NK-92 (cell line): ENCODE measurements around the gene FRMD4B.

Experiments used
- DNase-seq: peaks from one replicate; lab custom pipeline; 2025; ENCODE audit not compliant: unreplicated experiment; lab: John Stamatoyannopoulos, UW

FRMD4B gene

DNA sequence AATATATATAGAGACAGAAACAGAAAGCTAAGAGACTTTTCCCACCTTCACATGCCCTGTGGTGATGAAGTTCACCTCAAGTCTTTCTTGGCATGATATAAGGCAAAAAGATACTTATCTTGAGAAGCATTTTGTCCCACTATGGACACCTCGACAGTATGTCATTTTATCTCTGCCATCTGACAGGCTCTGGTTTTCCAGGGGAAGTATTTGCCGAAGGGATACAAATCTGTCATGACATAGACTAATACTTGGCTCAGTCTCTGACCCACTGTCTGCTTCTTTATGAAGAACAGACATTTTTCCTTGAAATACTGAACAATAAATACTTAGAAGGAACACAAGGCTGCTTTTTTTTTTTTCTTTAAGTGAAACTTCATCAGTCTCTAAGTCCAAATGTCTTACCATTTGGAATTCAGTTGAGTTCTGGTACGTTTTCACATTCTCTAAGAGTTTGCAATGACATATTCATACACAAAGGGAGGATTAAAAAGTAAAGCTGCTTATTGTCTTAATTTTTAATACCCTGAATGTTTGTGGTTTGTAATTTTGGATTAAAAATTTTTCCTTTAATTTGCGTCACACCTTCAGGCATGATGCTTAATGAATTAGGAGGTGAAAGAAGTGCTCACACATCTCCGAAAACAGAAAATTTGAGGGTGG is 175.7 kb downstream of the FRMD4B start:
- DNase-seq: no peak

GRCh38 chr3:69209413-69209812 is 176.5 kb downstream of the FRMD4B start:
- DNase-seq: no peak

- no peak for DNase-seq
These were observed 178.9 kb downstream of the FRMD4B start for GRCh38 chr3:69207031-69207430.

DNA sequence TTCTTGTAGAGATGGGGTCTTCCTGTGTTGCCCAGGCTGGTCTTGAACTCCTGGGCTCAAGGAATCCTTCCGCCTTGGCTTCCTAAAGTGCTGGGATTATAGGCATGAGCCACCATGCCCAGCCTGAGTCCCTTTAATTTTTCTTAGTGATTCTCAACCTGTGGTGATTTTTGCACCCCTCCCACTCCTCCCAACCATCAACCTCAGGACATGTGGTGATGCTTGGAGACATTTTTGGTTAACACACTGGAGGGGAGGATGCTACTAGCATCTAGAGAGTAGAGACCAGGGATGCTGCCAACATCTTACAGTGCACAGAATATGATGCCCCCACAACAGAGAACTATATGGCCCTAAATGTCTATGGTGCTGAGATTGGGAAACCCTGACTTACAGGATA is 180.5 kb downstream of the FRMD4B start:
- no peak for DNase-seq

DNA sequence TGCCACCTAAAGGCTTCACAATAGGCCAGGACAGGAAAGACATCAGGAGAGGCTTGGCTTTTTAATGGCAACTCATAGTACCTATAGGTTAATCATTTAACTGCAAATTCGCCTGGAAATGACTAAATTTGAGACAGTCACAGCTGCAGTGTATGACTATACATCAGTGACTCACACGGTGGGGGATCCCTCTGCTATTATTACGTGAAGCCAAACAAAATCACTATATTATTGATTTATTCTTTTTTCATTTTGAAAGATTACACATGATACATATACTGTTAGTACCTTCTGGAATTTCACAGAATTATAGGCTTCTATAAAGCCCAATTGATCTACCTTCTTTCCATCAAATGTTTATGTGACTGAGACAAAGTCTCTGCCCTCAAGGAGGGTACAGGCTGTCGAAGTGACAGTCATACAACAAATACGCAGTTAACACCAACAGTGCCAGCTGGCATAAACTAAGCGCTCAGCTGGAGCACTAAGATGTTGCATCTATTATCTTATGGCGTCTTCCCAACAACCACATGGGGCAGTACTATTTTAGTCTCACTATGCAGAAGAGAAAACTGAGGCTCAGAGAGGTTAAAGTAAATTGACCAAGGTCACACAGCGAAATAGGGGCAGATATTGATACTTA is 181.5 kb downstream of the FRMD4B start:
- no peak for DNase-seq

DNA sequence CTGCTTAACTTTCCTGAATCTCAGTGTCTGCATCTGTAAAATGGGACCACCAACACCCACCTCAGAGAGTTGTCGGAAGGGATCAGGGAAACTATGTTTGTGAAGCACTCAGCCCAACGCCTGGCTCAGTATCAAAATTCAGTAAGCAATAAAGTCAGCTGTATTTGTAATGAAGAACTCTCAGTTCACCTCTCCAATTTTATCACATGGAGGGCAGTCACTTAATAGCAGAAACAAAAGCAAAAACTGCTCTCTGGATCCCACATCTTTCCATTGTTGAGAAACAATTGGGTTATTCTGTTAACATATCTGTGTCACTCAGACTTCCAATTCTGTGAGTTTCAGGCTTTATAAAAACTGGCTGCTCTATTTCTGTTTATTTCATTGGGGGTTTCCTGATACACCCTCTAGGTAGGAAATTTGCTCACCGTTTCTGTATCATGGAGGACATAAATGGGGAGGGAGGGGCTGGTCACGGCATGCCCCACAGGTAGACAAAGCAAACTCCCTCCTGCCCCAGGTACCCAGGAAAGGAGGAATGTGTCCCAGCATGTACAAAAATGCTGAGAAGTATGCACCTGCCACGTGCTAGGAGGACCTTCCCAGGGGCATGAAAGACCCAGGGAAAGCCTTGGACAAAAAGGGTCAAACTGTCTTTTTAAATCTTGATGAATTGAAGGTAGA is 182.1 kb downstream of the FRMD4B start:
- no peak for DNase-seq

GRCh38 chr3:69201658-69202057 is 184.2 kb downstream of the FRMD4B start:
- no peak for DNase-seq

DNA sequence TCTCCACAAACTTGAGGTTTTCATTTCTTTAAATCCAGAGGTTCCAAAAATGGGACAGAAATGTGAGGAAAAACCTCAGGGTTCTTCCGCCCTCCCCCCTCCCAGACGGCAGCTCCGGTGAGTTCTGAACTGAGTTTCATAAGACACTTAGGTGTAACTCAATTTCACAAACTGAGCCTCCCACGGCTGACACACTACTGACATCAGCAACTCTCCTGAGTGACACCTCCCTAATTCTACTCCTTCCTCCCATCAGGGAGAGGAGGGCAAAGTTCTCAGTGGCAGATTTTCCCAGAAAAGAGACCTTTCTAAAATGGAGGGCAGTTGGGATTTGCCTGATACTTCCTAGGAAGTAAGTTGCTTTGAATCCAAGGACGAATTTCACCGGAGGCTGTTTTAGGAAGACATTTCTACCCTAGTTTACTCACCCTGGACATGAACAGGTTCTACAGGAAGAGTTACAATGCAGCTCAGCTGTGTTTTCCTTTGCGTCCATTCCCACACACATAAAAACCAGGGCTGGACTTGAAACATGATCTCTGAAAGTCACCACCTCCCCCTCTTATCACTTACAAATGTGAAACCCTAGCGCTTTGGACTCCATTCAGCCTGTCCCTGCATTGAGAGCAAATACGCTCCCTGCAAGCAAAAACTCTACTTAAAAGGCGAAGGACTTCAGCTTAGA is 185.4 kb downstream of the FRMD4B start:
- DNase-seq: no peak

DNA sequence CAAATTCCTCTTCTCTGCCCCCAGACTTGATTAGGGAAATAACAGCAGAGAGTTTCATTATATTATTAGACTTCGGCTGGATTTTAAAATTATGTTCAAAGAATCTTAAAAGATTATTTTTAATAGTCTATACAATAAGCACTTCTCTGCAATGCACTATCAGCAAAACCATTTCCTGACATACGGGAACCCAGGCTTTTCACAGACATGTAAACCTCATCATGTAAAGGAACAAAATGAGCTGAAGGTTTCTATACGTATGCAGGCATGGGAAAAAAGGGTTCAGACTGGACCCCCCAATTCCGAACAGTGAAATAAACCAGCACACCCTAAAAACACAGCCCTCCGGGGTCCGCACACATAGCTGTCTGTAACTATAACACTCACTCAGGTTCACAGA is 185.9 kb downstream of the FRMD4B start:
- DNase-seq: no peak

GRCh38 chr3:69197922-69198530 is 187.9 kb downstream of the FRMD4B start:
- no peak for DNase-seq

DNA sequence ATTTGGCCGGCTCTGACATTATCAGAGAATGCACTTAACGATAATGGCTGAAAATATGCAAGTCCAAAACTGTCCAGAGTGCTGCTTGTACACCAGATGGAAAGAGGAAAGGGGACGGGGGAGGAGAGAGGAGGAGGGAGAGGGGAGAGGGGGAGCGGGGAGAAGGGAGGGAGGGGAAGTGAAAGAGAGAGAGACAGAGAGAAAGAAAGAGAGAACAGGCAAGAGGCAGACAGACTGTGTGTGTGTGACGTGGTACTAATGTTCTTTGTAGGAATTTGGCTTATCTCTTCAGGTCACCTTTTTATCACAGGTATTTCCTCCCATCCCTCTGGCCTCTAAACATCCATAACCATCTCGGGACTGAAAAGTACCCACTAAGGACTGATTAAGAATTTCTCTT is 188.4 kb downstream of the FRMD4B start:
- DNase-seq: no peak

DNA sequence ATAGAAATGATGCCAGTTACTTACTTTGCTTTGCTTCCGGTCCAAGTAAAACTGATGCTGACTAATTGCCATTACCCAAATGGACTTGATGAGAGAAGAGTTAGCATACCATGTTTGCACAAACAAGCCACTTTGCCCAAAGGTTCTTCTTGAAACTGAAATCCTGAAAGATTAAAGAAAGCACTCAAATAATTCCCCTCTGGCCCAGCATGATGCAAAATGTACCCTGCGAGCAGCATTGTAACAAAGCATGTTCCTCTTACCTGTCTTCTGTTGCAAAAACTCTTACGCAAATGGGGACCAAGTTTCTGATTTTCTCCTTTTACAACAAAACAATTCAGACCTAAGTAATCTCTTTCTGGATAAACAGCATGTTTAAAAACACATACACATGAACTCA is 189.0 kb downstream of the FRMD4B start:
- DNase-seq: no peak

DNA sequence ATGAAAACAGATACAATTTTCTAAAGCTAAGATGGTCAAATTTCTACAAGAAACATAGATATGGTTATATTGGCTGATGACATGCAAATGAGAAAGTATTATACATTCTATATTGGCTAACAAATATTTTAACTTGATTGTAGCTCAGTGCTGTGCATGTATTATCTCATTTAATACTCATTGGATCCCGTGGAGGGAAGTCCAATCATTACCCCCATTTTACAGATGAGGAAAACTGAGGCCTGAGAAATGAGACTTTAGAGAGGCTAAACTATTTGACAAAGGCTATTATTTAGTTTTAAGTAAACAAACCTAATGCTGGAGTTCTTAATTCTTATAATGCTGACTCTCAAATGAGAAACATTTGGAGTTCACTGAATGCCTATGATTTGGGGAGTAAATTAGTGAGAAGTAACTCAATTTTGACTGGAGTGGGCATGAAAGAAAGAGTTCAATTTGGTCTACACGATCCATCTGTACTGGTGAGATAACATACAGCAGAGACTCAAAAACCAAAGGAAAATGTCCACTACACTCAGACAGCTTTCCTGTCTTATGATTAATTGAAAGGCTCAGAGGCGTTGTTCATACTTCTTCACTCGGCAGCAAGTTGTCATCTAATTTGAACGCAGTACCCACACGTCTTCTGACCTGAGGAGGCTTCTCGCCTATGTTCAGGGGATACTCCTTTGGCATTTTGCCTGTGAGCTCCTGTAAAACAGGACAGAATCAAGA is 191.3 kb downstream of the FRMD4B start:
- DNase-seq: no peak

DNA sequence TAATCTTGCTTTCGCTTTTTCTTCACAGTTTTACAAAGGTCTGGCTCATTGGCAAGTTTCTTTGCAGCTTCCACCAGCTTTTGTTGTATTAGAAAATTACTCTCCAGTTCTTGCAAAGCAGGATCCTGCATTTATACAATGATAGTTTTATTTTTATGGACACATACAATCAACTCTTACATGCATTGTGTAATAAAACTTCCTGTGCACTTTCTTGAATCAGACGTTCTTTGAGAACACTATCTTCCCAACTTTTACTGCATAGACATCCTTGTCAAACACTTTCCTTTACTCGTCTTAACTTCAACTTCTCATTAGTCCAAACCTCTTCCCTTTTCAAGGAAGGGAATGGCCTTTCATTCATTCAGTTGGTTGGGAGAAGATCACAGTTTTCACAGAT is 192.1 kb downstream of the FRMD4B start:
- DNase-seq: no peak

- DNase-seq: no peak
These were observed 194.4 kb downstream of the FRMD4B start for GRCh38 chr3:69191516-69191915.

DNA sequence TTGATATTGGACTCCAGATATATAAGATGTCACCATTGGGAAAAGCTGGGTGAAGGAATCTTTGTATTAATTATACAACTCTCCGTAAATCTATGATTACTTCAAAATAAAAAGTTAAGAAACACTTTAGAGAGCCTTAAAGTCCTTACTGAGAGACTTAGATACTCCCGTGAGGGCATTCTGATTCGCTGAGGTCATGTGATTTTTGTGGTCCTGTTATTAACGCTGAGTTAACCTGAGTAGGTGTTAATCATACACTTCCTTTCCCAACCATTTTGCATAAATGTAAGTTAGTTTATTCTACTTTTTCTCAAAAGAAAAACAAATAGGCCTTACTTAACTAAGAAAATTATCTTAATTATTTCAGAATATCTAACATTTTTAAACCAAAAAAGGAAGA is 196.4 kb downstream of the FRMD4B start:
- no peak for DNase-seq

GRCh38 chr3:69186575-69187093 is 199.3 kb downstream of the FRMD4B start:
- DNase-seq: no peak

DNA sequence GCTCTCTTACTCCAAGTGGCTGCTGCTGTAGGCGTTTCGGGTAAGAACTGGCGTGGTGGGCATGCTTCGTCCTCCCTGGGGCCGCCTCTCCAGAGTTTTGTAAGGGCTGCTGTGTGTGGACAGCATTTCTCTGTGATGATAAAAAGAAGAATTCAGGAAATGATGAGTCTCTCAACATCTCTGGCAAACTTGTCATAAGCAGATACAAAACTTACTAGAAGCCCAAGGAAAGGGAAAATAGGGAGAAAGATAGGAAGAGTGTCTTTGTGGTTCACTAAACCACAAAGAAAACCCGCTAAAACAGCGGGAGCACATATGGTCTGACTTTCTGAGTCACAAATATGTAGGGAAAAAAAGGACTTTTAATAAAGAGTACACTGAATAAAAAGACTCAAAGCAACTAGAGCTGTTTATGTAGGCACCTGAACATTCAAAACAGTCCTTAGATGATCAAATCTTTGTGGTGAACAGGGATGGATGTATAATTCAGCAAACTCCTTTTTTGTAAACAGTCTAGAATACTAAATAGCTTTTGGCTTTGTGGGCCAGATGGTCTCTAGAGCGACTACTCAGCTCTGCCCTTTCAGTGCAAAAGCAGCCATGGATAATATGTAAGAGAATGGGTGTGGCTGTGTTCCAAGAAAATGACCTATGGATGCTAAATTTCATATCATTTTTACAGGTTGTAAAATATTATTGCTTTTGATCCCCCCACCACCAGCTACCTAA is 203.1 kb downstream of the FRMD4B start:
- no peak for DNase-seq

GRCh38 chr3:69181592-69182211 is 204.2 kb downstream of the FRMD4B start:
- DNase-seq: no peak
